GM13977 (cell line): ENCODE measurements around the gene KREMEN1.

Experiments
- DNase-seq: peaks from one replicate; pipeline ENCODE4 v3.0.0; 2012; ENCODE audit warnings: low spot score
- in situ Hi-C: fragments of 300-500 bp; cut with MboI; formaldehyde crosslinking; loops from one replicate; pipeline ENCODE4 v1.12.0; 2022; ENCODE audit warnings: low sequenced_read_pairs, low pct_unique_long_range_greater_than_20kb, mixed read lengths, inconsistent platforms; ENCODE audit not compliant: unreplicated experiment
- TF ChIP-seq, protein P1 (sequence below): IDR thresholded peaks from 2 replicates; pipeline ENCODE4 v1.5.1; 2012; ENCODE audit warnings: mild to moderate bottlenecking, control low read depth; ENCODE audit not compliant: insufficient read depth; ENCODE audit errors: extremely low read depth, missing control alignments

The KREMEN1 gene

GRCh38 chr22:29184849-29185490 lies 112.1 kb downstream of the KREMEN1 start:
- no peak for DNase-seq
- in situ Hi-C loops = no loop called here

GRCh38 chr22:29186302-29186701 lies 113.5 kb downstream of the KREMEN1 start:
- TF ChIP-seq, protein P1, sequence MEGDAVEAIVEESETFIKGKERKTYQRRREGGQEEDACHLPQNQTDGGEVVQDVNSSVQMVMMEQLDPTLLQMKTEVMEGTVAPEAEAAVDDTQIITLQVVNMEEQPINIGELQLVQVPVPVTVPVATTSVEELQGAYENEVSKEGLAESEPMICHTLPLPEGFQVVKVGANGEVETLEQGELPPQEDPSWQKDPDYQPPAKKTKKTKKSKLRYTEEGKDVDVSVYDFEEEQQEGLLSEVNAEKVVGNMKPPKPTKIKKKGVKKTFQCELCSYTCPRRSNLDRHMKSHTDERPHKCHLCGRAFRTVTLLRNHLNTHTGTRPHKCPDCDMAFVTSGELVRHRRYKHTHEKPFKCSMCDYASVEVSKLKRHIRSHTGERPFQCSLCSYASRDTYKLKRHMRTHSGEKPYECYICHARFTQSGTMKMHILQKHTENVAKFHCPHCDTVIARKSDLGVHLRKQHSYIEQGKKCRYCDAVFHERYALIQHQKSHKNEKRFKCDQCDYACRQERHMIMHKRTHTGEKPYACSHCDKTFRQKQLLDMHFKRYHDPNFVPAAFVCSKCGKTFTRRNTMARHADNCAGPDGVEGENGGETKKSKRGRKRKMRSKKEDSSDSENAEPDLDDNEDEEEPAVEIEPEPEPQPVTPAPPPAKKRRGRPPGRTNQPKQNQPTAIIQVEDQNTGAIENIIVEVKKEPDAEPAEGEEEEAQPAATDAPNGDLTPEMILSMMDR = no peak
- in situ Hi-C loops = no loop called here
- no peak for DNase-seq

More at GRCh38 chr22:29184849-29185490, 112.1 kb downstream of the KREMEN1 start:
- TF ChIP-seq, protein P1 = no peak

DNA sequence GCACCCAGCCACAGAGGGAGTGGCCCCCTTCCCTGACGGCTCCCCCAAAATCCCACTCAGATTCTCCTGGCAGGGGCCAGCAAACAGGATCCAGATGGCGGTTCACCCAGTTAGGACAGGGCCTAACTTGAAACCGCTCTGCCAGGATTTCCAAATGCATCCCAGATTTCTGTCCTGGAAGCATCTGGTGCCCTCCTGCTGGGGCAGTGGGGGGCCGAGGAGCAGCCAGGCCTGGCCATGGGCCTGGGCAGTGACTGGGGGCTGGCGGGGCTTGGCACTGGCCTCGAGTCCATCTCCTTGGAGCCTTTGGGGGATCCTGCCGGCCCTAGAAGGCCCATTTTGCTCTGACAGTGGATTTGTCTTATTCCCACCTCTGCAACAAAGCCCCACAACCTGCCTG lies 115.0 kb downstream of the KREMEN1 start:
- DNase-seq = no peak
- in situ Hi-C loops = no loop called here
- TF ChIP-seq, protein P1 = no peak

GRCh38 chr22:29190051-29190450 lies 117.2 kb downstream of the KREMEN1 start:
- in situ Hi-C loops = no loop called here
- no peak for DNase-seq
- TF ChIP-seq, protein P1 = no peak

DNA sequence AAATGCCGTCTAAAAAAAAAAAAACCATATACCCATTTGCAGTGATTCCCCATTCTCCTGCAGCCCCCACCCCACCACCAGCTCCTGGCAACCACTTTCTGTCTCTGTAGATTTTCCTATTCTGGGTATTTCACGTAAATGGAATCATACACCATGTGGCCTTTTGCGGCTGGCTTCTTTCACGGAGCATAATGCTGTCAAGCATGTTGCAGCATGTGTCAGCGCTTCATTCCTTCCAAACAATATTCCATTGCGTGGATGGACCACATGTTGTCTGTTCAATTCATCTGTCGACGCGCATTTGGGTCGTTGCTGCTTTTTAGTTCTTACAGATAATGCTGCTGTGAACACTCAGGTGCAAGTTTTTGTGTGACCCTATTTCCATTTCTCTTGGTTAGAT lies 118.1 kb downstream of the KREMEN1 start:
- TF ChIP-seq, protein P1 = no peak
- in situ Hi-C loops = no loop called here
- no peak for DNase-seq

DNA sequence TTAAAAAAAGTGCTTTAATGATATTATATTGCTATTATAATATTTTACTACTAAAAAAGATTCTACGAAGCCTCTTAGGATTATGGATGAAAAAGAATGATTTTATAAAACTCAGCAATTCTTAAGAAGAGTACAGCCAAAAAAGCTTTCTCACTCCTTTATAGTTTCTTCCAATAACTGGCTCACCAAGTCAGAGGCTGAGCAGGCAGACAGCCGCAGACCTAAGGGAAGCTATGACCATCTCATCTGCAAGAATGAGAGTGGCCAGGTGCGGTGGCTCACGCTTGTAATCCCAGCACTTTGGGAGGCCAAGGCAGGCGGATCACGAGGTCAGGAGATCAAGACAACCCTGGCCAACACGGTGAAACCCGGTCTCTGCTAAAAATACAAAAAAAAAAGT lies 120.2 kb downstream of the KREMEN1 start:
- TF ChIP-seq, protein P1 = no peak
- in situ Hi-C loops = no loop called here
- no peak for DNase-seq

DNA sequence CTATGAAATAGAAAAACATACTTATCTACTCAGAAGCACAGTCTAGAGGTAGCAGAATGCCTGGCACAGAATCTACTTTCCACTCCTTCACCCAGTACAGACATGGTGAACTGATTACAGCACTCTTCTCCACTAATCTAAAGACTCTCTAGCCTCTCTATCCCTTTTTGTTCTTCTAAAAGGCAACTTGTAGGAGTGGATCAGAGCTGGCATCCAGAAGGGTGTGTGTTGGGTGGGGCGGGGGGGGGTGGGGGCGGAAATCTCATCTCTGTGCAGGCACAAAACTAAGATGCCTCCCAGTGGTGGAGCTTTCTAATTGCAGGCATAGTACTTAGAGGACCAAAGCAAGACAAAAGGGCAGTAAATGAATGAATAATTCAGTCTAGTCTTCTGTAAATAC lies 121.3 kb downstream of the KREMEN1 start:
- in situ Hi-C loops = no loop called here
- DNase-seq = no peak
- TF ChIP-seq, protein P1 = peak; percentile 32
